GM21423 (cell line): ENCODE measurements around the gene WASF1.
"Not testable (repeated sequence)": the region's sequence is repeated elsewhere in the genome, so short reads cannot be mapped to it uniquely, and the experiment has no call there.

Source experiments
- ATAC-seq: cut with Tn5 transposase; IDR thresholded peaks from one replicate; pipeline ENCODE4 v1.9.1; 2021; ENCODE audit warnings: mild to moderate bottlenecking, moderate library complexity; ENCODE audit not compliant: unreplicated experiment

Gene WASF1

DNA sequence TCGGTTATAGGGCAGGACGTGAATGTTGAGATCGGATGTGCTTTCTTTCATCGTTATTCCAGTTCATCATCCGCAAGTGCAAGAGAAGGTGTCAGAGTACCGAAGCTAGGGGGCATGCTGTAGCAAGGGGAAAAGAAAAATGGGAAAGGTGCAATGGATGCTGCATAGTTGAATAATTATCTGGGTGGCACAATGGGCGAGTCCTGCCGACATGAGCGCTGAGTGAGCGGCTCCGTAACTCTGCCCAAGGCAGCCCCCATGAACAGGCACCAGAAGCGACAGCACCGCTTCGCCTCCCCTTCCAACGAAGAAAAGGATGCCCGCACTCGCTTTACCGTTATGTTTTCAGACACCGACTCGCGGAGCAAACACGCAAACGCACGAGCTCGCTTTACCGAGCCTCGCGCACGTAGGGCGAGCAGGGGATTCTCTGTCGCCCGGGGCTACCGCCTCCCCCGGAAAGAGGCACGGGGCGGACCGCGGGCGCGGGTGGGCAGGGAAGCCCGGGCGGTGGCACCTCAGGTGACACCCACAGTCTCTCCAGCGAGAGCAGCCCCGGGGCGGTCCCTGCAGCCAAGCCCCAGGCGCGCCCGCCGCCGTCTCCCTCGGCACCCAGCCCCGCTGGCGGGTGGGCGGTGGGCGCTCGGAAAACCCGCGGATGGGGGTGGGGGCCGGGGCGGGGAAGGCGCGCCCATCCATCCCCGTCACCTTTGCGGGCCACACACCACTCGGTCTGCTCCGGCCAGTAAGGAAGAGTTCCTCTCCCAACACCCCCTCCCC is 654 bp downstream of the WASF1 start:
- ATAC-seq, result peak; percentile 22

DNA sequence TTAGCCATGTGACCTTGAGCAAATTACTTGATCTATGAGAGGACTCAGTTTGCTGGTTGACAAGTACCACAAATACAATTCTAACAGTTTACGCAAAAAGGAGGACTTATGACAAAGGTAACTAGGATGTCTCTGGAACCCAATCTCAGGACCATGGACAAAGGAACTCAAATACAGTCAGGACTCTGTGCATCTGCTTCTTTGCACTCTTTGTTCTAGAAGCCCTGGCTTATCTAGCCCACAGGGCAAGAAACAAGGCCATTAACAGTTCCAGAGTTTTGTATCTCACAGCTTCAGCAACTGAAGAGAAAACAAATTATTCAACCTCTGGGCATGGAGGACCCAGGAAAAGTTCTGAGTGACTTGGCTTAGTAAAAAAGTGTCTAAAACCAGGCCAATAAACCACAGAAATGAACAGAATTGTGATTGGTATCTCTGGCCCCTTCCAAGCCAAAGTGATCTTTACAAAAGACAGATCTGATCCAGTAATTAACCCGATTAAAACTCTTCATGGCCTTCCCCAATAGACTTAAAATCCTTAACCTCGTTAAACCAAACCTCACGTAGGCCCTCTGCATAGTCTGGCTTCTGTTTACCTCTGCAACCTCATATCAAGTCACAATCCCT is 5.9 kb downstream of the WASF1 start:
- no peak for ATAC-seq

DNA sequence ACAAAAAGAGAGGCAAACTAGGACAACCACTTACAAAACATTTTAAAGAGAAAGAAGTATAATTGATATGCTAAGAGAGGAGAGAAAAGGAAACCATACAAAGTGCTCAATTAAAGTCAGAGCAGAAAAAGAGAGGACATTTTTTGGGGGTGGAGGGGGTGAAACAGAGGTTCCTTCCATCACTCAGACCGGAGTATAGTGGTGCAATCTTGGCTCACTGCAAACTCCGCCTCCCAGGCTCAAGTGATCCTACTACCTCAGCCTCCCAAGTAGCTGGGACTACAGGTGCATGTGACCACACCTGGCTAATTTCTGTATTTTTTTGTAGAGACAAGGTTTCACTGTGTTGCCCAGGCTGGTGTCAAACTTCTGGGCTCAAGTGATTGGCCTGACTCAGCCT is 9.4 kb downstream of the WASF1 start:
- ATAC-seq, result no peak

DNA sequence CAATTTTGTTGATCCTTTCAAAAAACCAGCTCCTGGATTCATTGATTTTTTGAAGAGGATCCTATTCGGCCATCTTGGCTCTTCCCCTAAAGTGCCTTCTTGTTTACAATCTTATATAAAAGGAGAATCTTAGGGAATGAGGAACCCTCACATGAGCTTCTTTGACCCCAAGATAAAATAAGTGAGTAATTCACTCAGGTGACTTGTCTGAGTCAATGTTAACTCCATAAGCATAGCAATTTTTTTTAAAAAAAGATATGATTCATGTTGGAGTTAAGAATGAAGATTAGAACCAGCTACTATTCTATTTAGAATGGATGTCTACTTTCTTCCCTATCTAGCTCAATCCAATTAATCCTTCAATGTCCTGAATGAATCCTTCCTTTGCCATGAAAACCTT is 21.0 kb downstream of the WASF1 start:
- ATAC-seq, result no peak

- ATAC-seq, result no peak
Observed at GRCh38 chr6:110147870-110148269, 31.6 kb downstream of the WASF1 start.

GRCh38 chr6:110140650-110141049 is 38.8 kb downstream of the WASF1 start:
- no peak for ATAC-seq

GRCh38 chr6:110139052-110139451 is 40.4 kb downstream of the WASF1 start:
- ATAC-seq, result no peak

DNA sequence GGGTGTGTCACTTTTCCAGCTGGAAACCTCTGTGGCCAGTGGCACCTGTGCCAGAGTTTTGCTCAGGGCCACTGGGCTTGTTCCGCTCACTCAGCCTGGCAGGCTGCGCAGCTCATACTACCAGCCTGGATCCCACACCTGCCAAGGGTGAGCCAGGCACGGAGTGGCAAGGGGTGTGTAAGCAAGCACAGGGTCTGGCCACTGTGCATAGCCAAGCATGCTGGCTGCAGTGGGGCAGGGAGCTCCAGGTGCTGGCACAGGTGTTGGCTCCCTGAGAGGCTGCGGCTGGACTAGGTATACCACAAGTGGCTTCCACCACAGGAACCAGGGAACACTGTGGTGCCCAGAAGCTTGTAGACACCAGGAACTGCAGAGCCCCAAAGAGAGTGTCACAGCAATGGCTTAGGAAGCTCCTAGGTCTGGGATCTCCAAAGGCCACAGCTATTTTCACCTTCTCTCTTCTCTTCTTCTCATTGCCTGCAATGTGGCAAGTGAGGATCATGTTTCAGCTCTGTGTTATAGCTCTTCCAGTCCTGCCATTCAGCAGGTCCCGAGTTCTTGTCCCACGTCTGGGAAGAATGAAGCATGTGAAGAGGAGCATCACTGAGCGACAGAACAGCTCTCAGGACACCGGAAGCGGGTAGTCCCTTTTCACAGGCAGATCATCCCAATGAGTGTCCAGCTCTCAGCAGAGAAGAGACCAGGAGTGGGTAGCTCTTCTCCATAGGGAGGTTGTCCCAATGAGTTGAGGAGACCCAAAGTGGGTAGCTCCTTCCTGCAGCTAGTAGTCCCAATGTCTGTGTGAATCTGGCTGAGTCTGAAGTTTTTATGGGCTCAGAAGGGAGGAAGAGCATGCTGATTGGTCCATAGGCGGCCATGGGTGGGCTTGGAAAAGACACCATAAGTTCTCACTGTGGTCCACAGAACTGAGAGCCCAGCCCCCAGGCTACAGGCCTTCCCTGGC is 41.3 kb downstream of the WASF1 start:
- ATAC-seq, result no peak

- no peak for ATAC-seq
Observed at GRCh38 chr6:110130362-110130761, 49.1 kb downstream of the WASF1 start.

GRCh38 chr6:110128418-110128817 is 51.1 kb downstream of the WASF1 start:
- no peak for ATAC-seq

DNA sequence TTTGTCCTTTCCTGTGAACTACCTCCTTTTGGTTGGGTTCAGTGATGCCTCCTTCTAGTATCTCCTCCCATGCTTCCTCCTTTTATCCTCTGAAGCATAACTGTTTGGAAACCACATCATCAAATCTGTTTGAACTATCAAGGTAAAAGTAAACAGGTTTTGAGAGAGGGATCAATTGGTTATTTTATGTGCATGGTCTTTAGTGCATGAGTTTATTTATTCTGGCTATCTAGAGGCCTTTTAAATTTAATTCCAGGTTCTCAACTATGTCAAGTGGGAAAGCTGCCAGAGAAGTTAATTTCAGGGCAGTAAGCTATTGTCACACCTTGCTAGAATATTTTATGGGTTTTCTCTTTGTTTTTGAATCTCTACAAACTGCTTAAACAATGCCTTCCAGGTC is 54.1 kb downstream of the WASF1 start:
- no peak for ATAC-seq

DNA sequence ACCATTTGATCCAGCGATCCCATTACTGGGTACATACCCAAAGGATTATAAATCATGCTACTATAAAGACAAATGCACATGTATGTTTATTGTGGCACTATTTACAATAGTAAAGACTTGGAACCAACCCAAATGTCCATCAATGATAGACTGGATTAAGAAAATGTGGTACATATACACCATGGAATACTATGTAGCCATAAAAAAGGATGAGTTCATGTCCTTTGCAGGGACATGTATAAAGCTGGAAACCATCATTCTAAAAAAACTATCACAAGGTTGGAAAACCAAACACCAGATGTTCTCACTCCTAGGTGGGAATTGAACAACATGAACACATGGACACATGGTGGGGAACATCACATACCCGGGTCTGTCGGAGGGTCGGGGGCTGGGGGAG is 57.8 kb downstream of the WASF1 start:
- ATAC-seq, result not testable (repeated sequence)

- no peak for ATAC-seq
Observed at GRCh38 chr6:110116258-110116657, 63.2 kb downstream of the WASF1 start.

DNA sequence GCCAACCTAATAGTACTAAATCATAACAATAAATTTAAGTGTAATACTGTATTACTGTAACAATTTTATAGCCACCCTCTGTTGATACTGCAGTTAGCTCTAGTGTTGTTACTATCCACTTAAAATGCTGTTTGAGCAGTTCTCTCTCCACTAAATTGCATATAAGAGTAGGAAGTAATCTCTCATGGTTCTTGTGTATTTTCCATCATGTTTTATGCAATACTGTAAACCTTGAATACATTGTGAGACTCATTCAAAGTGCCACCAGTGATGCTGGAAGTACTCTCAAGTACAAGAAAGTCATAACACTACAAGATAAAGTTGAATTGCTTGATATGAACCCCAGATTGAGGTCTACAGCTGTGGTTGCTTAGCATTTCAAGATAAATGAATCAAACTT is 65.5 kb downstream of the WASF1 start:
- ATAC-seq, result no peak

- no peak for ATAC-seq
Observed at GRCh38 chr6:110105296-110105695, 74.2 kb downstream of the WASF1 start.

DNA sequence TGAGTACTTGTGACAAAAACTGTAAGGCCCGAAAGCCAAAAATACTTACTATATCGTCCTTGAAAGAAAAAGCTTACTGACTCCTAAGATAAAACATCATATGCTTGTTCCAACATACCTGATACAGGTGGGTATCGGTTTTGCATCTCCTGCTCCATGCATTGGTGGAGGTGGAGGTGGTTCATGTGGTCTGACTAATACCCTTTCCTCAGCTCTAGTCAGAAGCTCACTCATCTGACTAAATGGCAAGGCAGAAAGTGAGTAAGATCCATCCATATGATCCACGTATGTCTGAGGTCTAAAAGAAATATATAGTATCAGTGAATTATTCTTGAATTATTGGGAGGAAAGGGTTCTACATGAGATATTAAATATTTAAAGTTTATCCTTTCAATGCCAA is 76.2 kb downstream of the WASF1 start:
- ATAC-seq, result no peak

GRCh38 chr6:110102411-110102810 is 77.1 kb downstream of the WASF1 start:
- ATAC-seq, result no peak

DNA sequence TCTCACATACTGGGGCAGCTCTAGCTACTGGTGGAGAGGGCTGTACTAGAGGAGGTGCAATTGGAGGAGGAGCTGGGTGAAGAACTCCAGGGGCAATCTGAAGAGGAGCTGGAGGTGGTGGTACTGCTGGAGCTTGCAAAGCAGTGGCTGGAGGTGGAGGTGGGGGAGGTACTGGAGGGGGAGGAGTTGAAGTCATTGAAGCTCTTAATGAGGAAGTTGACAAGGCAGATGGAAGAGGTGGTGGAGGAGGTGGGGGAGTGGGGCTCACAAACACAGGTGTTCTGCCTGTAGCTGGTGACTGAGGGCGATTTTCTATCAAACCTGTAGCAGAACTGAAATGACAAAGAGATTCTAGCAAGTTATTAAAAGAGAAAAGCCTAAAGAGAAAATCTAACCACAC is 77.6 kb downstream of the WASF1 start:
- peak; percentile 55 for ATAC-seq

- ATAC-seq, result no peak
Observed at GRCh38 chr6:110098511-110099116, 80.9 kb downstream of the WASF1 start.

GRCh38 chr6:110097443-110097842 is 82.0 kb downstream of the WASF1 start:
- no peak for ATAC-seq

DNA sequence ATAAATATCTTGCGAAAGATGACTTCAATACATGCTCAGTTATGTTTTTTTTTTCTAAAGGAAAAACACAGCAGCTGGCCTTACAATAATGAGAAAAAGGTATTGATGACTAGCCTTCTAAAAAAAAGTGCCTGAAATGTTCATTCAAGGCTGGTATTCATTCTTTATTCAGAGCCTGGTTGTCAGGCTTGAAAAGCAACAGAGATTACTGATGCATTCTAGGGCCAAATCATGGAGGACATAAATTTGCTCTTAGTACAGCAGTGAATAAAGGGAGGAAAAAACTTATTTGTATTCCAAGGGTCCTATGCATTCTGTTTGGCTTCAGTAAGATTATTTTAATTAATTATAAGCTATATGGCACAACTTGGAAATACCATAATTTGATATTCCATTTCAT is 83.5 kb downstream of the WASF1 start:
- no peak for ATAC-seq
